T follicular helper cell (primary cell): Measurements from ENCODE around the gene HSPBP1.

ENCODE experiments used
- DNase-seq: peaks from one replicate; pipeline ENCODE4 v3.0.0-alpha.2; 2020; ENCODE audit warnings: low read depth

Gene HSPBP1

DNA sequence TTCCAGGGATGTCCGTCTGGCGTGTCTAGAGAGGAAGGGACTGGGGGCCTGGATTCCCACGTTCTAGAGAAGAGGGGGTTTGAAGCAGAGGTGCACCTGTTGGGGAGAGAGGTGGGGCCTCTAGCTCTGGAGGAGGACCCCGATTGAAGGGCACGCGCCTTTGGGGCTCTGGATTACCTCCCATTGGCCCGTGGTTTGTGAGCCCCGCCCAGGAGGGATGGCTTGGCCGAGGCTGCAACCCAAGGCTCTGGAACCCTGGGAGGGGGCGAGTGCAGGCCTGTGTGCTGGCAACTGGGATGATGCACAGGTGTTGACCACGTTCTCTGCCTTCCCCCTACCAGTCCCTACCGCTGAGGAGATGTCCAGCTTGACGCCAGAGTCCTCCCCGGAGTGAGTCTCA, 25.1 kb upstream of the HSPBP1 start:
- no peak for DNase-seq

DNA sequence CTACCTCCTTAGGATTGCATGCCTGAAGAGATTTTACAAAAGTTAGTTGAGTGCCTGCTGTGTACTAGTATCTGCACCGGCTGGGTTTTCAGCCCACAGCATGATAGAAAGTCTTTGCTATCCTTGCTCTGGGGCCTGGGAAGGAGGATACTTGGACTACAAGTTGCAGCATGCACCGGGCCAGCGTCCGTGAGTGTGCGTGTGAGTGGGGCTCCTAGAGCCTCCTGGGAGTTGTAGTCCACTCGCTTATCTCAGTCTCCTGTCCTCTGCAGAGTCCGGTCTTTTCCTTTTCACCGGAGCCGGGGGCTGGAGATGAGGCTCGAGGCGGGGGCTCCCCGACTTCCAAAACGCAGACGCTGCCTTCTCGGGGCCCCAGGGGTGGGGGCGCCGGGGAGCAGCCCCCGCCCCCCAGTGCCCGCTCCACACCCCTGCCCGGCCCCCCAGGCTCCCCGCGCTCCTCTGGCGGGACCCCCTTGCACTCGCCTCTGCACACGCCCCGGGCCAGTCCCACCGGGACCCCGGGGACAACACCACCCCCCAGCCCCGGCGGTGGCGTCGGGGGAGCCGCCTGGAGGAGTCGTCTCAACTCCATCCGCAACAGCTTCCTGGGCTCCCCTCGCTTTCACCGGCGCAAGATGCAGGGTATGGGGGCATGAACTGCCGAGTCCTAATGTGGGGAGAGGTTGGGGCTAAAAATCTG, 24.5 kb upstream of the HSPBP1 start:
- no peak for DNase-seq

DNA sequence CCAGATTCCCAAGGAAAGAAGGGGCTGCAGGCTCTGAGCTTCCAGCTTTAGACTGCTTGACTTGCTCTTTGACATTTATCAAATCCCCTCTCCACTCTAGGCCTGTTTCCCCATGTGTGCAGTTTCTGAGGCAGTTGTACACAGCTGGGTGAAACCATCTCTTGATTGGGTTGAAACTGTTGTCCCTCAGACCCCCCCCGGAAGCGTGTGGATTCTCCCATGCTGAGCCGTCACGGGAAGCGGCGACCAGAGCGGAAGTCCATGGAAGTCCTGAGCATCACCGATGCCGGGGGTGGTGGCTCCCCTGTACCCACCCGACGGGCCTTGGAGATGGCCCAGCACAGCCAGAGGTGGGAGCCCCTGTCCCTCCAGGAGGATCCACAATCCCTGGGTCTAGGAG, 23.6 kb upstream of the HSPBP1 start:
- no peak for DNase-seq

DNA sequence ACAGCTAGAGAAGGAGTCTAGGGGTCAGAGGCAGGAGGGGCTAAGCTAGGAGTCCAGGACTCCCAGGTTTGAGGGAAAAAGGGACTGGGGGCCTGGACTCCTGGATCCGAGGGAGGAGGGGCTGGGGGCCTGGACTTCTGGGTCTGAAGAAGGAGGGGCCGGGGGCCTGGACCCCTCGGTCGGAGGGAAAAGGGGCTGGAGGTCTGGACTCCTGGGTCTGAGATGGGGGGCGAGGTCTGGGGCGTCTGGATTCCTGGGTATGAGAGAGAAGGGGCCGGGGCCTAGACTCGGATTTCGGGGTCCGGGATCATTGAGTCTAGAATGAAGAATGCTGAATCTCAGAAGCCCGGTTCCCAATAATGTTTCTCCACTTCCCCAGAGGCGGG, 22.4 kb upstream of the HSPBP1 start:
- no peak for DNase-seq

DNA sequence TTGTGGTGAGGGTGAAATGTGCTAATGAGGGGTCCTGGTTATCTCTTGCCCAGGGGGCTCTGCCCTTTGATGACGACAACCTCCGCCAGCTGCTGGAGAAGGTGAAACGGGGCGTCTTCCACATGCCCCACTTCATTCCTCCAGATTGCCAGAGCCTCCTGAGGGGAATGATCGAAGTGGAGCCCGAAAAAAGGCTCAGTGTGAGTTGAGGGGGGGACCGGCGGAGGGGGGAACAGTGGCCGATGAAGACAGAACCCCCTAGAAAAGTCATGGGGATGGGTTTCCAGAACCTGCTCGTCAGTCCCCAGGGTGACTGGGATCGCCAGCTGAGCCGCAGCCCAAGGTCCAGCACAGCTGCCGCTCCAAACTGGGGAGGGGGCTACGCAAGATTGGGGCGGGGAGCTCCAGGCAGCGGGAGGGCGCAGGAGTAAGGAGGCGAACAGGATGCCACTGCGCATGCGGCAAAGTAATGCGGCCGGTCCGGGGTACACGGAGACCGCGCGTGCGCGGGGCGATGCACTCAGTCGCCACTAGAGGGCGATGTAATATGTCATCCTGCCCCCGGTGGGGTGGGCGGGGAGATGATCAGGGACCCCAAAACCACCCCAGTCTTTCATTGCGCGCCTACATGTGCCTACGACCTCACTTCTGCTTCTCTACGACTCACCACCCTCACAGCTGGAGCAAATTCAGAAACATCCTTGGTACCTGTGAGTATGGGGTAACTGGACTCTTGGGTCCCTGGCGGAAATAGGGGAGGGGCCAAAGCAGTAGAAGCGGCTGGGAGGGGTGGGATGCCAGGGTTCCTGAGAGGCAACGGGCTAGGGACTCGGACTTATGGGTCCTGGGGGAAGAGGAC, 21.8 kb upstream of the HSPBP1 start:
- peak; percentile 87 for DNase-seq

DNA sequence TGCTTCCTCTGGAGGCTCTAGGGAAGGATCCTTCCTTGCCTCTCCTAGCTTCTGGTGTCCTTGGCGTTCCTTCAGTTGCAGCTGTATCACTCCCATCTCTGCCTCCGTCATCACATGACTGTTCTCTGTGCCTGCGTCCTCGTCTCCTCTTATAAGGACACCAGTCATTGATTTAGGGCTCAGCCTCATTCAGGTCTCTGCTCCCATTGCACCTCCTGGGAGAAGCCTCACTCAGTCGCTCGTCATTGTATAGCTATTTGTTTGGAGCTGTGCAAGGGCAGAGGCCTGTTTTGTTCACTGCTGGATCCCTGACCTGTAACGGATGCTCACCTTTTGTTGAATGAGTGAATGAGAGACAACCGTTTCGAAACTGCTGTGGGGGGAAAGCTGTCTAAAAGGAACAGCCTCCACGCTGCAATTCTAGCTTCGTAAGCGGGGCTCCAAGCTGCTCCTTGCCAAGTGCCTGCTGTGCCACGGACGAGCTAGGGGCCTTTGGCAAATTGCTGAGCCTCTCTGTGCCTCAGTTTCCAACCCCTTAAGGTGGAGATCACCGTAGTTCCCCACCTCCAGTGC, 21.1 kb upstream of the HSPBP1 start:
- DNase-seq: no peak

DNA sequence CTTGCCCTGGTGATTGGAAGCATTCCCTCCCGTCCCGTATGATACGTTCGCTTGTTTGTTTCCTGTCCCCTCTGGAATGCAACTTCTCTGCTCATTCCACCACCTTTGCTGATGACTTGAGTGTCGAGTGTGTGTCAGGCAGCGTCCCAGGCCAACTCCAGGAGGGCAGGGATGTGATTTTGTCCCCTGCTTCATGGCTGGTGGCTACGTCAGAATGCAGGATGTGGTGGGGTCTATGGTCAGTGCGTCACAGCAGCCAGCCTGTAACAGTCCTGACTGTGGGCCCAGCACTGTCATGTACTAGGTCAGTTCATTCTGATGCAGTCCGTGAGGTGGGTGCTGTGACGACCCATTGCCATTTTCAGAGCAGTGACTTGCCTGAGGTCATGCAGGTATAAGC, 20.1 kb upstream of the HSPBP1 start:
- no peak for DNase-seq

DNA sequence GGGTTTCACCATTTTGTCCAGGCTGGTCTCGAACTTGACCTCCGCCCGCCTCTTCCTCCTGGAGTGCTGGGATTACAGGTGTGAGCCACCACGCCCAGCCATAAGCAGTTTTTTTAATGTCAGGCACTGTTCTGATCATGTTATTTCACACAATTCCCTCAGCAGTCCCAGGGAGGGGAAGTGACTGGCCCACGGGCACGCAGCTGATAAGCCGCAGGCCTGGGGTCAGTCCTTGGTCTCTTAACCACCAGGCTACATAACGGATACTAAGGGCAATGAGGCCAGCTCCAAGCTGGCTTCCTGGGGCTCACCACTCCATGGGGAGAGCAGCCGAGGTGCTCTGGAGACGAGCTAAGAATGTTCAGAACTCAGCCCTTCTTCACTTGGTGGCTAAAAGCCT, 17.4 kb upstream of the HSPBP1 start:
- no peak for DNase-seq

DNA sequence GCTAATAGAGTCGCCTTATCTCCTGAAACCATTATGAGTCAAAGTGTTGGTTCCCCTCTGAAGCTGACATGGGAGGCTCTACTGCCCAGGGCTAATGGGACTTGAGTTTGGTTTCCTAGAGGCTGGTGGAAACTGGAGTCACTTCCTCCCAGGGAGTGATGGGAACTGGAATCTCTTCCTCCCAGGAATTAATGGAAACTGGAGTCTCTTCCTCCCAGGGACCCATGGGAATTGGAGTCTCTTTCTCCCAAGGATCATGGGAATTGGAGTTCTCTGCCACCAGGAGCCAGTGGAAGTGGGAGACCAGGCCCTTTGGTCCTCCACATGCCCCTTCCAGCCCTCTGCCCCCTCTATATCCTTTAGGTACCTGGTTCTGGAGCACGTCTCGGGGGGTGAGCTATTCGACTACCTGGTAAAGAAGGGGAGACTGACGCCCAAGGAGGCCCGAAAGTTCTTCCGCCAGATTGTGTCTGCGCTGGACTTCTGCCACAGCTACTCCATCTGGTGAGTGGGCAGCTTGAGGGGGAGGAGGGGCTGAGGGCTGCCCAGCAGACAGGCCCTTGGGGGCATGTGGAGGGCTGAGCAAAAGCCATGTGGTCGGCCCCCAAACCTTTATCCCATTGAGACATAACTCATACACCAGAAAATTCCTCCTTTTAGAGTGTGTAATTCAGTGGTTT, 9.3 kb upstream of the HSPBP1 start:
- DNase-seq: no peak

DNA sequence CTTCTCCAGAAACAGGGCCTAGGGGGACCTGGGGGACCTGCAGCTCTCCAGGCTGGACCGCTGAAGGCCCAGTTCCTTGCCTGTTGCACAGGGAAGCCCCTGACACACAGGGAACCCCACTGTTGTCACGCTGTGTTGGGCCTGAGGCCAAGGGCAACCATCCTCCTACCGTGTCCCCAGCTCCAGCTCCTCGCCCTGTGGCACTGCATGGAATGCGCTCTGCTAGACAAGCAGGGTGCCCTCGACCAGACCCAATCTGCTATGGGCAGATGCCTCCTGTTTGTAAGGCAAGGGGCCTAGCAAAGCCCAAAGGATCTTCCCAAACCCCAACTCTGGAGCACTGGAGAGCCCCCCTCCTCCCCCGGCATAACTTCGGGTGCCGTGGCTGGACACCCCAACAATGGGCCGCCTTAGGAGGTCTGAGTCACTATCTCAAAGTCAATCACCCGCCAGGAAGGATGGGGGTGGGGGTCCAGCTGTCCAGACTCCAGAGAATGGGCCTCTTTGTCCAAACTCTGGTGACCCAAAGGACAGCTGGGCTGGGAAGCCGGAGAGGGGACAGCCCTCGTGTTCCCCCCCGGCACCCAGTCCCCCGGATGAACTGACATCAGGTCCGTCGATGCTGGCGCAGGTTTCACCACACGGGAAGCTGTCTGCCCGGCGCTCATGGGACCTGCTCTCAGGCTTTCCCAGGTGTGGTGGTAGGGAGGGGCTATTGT, 7.6 kb upstream of the HSPBP1 start:
- no peak for DNase-seq

DNA sequence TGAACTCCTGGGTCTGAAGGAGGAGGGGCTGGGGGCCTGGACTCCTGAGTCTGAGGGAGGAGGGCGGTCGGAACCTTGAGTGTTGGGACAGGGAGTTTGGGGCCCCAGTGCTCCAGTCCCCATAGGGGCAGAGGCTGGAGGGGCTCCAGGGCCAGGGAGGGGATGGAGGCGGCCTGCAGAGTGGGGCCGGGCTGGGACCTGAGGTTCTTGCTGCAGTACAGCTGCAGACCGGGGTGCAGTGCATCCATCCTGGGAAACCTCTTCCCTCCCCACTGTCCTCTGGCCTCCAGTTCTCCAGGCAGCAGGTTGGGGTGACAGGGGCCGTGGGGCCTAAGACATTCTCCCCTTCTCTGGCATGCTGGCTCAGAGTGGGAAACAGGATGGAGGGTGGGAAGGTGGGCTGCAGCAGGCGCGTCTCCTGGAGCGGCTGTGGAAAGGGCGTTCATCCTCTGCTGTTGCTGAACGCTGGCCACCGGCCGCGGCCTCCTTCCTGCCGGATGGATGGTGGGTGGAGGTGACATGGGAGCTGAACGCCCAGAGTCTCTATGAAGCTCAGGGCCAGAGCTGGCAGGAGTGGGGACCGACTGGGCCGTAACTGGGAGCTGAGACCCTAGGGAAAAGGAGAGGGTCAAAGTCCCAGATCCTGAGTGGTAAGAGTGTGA, 5.5 kb upstream of the HSPBP1 start:
- no peak for DNase-seq

DNA sequence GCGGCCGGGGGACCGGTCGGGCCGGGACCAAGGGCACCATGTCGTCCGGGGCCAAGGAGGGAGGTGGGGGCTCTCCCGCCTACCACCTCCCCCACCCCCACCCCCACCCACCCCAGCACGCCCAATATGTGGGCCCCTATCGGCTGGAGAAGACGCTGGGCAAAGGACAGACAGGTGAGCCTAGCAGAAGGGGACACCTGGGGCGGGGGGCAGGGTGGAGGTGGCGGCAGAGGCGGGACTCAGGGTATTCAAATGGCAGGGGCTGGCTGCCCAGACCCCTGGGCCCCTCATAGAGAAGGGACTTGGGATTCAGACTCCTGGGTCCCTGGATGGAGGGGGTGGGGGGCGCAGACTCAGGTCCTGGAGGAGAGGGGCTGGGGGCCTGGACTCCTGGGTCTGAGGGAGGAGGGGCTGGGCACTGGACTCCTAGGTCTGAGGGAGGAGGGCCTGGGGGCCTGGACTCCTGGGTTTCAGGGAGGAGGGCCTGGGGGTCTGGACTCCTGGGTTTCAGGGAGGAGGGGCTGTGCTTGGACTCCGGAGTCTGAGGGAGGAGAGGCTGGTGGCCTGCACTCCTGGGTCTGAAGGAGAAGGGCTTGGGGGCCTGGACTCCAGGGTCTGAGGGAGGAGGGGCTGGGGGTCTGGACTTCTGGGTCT, 4.6 kb upstream of the HSPBP1 start:
- DNase-seq: no peak

DNA sequence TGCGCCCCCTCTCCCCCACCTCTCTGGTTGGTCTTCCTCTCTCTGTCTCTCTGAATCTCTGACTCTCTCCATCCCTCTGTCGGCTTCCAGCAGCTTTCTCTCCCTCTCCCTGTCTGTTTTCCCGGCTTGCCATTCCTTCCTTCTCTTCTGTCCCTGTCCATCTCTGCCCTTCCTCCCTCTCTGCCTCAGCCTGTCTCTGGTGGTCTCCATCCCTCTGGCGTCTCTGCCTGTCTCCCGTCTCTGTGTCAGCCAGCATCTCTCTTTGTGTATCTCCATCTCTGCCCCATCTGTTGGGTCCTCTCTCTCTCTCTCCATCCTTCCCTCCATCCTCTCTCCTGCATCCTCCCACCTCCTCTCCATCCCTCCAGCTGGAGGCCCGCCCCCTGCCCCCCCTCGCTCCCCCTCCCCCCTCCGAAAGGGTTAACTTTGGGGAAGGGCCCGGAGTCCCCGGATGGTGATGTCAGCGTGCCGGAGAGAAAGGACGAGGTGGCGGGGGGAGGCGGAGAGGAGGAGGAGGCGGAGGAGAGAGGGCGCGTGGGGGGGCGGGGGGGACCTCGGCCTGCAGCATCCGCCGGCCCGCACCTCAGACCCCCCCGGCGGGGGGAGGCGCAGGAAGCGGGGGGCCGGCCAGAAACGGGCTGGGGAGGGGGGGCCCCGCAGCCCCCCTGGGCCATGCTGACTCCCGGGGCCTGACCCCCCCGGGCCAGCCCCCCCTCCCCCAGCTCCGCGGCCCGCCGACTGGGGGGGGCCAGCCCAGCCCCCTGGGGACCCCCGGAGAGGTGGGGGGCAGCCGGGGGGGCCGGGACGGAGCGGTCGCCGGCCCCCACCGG, 3.9 kb upstream of the HSPBP1 start, which contains the start of gene BRSK1:
TSS of gene BRSK1 (plus strand) at position 450 of the 830 bp plus-strand sequence. CDS start 446 bp downstream, outside the sequence.
- DNase-seq: no peak

DNA sequence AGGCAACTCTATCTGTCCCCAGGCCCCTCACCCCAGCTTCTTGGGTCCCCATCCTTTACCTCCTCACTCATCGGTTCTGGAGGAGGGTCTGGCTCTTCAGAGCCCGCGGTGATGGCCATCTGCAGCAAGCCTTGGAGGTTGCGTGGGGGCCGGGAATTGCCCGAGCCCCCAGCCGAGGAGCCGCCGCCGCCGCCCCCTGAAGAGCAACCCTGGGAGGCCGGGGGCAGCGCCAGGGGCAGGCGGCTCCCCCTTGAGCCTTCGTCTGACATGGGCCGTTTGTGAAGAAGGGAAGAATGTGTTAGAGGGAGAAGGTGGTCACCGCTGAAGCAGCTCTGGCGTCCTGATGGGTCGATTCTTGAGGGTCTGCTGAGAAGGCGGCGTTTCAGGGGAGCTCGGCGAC, 570 bp downstream of the HSPBP1 start:
- DNase-seq: no peak

DNA sequence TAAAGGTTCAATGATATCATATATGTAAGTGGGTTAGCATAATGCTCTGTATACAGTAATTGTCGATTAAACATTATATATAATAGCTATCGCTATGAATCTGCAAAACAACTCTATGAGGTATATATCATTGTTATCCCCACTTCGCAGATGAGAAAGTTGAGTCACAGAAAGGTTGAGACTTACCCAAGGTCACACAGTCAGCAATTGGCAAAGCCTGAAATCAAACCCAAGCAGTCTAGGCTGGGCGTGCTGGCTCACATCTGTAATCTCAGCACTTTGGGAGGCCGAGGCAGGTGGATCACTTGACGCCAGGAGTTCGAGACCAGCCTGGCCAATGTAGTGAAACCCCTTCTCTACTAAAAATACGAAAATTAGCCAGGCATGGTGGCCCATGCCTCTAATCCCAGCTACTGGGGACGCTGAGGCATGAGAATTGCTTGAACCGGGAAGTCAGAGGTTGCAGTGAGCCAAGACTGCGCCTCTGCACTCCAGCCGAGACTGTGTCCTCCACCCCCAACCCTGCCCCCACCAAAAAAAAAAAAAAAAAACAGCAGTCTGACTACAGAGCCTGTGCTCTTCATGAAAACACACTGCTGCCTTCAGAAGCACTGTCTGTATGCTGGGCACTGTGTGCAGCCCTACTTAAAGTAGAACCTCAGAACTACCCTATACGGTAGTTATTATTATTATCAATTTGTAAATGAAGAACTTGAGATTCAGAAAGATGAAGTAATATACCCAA, 1.3 kb downstream of the HSPBP1 start:
- DNase-seq: no peak

DNA sequence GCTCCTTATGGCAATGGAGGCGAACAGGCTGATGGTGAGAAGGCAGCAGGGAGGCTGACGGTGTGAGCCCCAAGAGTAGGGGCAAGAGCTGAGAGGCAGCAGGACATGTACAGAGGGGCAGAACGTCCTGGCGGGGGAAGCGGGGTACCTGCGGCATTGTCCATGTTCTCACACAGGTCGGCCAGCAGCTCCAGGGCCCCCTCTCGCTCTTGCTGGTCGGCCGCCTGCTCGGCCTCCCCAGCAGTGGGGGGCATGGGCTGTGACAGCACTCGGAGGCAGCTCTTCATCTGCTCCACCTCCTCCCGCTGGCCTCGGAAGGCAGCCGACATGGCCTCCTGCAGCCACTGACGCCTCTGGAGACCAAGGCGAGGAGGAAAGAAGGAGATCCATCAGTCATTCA, 2.4 kb downstream of the HSPBP1 start:
- DNase-seq: no peak

DNA sequence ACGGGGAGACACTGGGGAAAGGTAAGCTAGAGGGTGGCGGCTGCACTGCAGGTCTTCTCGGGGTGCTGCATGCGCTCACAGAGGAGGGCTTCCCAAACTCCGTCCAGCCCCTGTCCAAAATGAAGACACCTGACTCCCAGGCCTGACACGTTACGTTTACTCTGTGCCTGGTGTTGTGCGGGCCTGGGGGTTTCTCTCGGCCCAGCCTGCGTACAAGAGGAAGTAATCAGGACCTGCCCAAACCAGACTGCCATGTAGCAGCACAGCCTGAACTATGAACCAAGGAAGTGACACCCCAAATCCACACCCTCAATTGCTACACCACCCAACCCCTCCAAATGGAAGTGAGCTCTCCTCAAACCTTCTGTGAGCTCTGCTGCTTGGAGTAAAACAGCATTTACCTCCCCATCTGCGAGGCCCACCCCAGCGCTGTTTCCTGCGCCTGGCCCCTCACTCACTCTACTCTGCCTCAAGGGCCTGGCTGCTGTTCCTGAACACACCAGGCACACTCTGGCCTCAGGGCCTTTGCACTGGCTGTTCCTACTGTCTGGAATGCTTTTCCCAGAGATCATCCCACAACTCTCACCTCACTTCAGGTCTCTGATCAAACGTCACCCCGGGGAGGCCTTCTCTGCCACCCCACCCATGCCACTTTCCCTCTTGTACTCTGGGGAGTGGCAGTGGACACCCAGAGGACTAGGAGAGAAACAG, 3.0 kb downstream of the HSPBP1 start:
- DNase-seq: no peak
